HEK293 (cell line): ENCODE measurements around the gene MCF2L.
A peak's percentile ranks its signal among the peaks of the same experiment; 100 is the strongest.

ENCODE experiments used
- CTCF ChIA-PET: fragments of 350-600 bp; formaldehyde crosslinking; extraction: SDS; loops from one replicate; lab custom pipeline; 2021; ENCODE audit warnings: antibody characterized with exemption; lab: Yijun Ruan, JAX
- POLR2A ChIA-PET: fragments of 300-600 bp; formaldehyde crosslinking; extraction: SDS; loops from one replicate; lab custom pipeline; 2020; ENCODE audit warnings: antibody characterized with exemption, inconsistent platforms; lab: Yijun Ruan, JAX
- H3K27ac ChIP-seq: fragments of 200-500 bp; sonication (Bioruptor generic); 2 replicates; pipeline ENCODE4 v1.5.1; 2014; ENCODE audit warnings: low read depth, low read length, control low read depth, inconsistent platforms; ENCODE audit errors: extremely low read depth
- H3K36me3 ChIP-seq, 2 experiments: fragments of 200-500 bp in 1 of 2; sonication (Bioruptor generic) in 1 of 2; 1 replicate in 1 of 2; 2 replicates in 1 of 2; pipeline ENCODE4 v1.5.1; 2014 to 2017; ENCODE audit warnings: inconsistent platforms in 2 of 2, low read length in 2 of 2; ENCODE audit not compliant: control insufficient read depth in 2 of 2, insufficient read depth in 1 of 2
- H3K4me1 ChIP-seq: fragments of 200-500 bp; sonication (Bioruptor generic); 2 replicates; pipeline ENCODE4 v1.5.1; 2014; ENCODE audit warnings: mild to moderate bottlenecking, low read length, inconsistent platforms; ENCODE audit not compliant: control insufficient read depth, insufficient read depth
- H3K4me3 ChIP-seq: 2 replicates; pipeline ENCODE4 v1.5.1; 2011; ENCODE audit warnings: low read depth, mild to moderate bottlenecking, control low read depth, low read length, moderate library complexity
- H3K9me3 ChIP-seq: fragments of 200-500 bp; sonication (Bioruptor generic); 2 replicates; pipeline ENCODE4 v1.5.1; 2014; ENCODE audit warnings: low read depth, low read length, inconsistent platforms; ENCODE audit not compliant: control insufficient read depth, insufficient read depth
- EGR2 ChIP-seq: fragments of 450-650 bp; formaldehyde crosslinking; IDR thresholded peaks from 2 replicates; pipeline ENCODE4 v1.5.1; 2016; ENCODE audit warnings: low read depth, missing biosample characterization, missing genetic modification characterization
- FEZF1 ChIP-seq: fragments of 450-650 bp; formaldehyde crosslinking; IDR thresholded peaks from 2 replicates; pipeline ENCODE4 v1.5.1; 2016; ENCODE audit warnings: missing biosample characterization, missing genetic modification characterization
- KLF8 ChIP-seq: fragments of 450-650 bp; formaldehyde crosslinking; IDR thresholded peaks from 2 replicates; pipeline ENCODE4 v1.5.1; 2016; ENCODE audit warnings: missing biosample characterization, missing genetic modification characterization
- SALL2 ChIP-seq: fragments of 450-650 bp; formaldehyde crosslinking; IDR thresholded peaks from 2 replicates; pipeline ENCODE4 v1.5.0; 2017; ENCODE audit warnings: missing biosample characterization, mild to moderate bottlenecking, missing genetic modification characterization, borderline replicate concordance
- SP2 ChIP-seq: fragments of 450-650 bp; formaldehyde crosslinking; IDR thresholded peaks from 2 replicates; pipeline ENCODE4 v1.5.1; 2016; ENCODE audit warnings: missing biosample characterization, missing genetic modification characterization
- TRIM28 ChIP-seq: IDR thresholded peaks from 2 replicates; pipeline ENCODE4 v1.6.1; 2011; ENCODE audit warnings: low read length, control low read depth, borderline replicate concordance
- ZBTB48 ChIP-seq: fragments of 450-650 bp; formaldehyde crosslinking; IDR thresholded peaks from 2 replicates; pipeline ENCODE4 v1.5.1; 2016; ENCODE audit warnings: missing biosample characterization, missing genetic modification characterization
- ZFHX2 ChIP-seq: fragments of 450-650 bp; formaldehyde crosslinking; conservative IDR thresholded peaks from 2 replicates; pipeline ENCODE4 v1.5.1; 2016; ENCODE audit warnings: missing biosample characterization, missing genetic modification characterization
- ZIC2 ChIP-seq: fragments of 450-650 bp; formaldehyde crosslinking; IDR thresholded peaks from 2 replicates; pipeline ENCODE4 v1.5.1; 2016; ENCODE audit warnings: missing biosample characterization, missing genetic modification characterization
- ZNF121 ChIP-seq: fragments of 450-650 bp; formaldehyde crosslinking; IDR thresholded peaks from 2 replicates; pipeline ENCODE4 v1.5.1; 2016; ENCODE audit warnings: missing biosample characterization, missing genetic modification characterization
- ZNF16 ChIP-seq: fragments of 450-650 bp; formaldehyde crosslinking; IDR thresholded peaks from 2 replicates; pipeline ENCODE4 v1.5.1; 2016; ENCODE audit warnings: low read depth, missing biosample characterization, missing genetic modification characterization
- ZNF211 ChIP-seq: fragments of 450-650 bp; formaldehyde crosslinking; IDR thresholded peaks from 2 replicates; pipeline ENCODE4 v1.5.1; 2016; ENCODE audit warnings: low read depth, missing biosample characterization, missing genetic modification characterization
- ZNF223 ChIP-seq: fragments of 450-650 bp; formaldehyde crosslinking; IDR thresholded peaks from 2 replicates; pipeline ENCODE4 v1.5.1; 2016; ENCODE audit warnings: missing biosample characterization, missing genetic modification characterization
- ZNF292 ChIP-seq: fragments of 450-650 bp; formaldehyde crosslinking; IDR thresholded peaks from 2 replicates; pipeline ENCODE4 v1.5.1; 2016; ENCODE audit warnings: low read depth, missing biosample characterization, missing genetic modification characterization, borderline replicate concordance
- ZNF311 ChIP-seq: fragments of 450-650 bp; formaldehyde crosslinking; IDR thresholded peaks from 2 replicates; pipeline ENCODE4 v1.5.1; 2017; ENCODE audit warnings: missing biosample characterization, missing genetic modification characterization, borderline replicate concordance
- ZNF341 ChIP-seq: fragments of 450-650 bp; formaldehyde crosslinking; IDR thresholded peaks from 2 replicates; pipeline ENCODE4; 2016; ENCODE audit warnings: low read depth, missing biosample characterization, missing genetic modification characterization
- ZNF37A ChIP-seq: fragments of 450-650 bp; IDR thresholded peaks from 2 replicates; pipeline ENCODE4 v1.5.1; 2018; ENCODE audit warnings: missing biosample characterization, missing genetic modification characterization
- ZNF391 ChIP-seq: fragments of 450-650 bp; formaldehyde crosslinking; IDR thresholded peaks from 2 replicates; pipeline ENCODE4 v1.5.1; 2016; ENCODE audit warnings: low read depth, missing biosample characterization, missing genetic modification characterization, borderline replicate concordance
- ZNF394 ChIP-seq: fragments of 450-650 bp; formaldehyde crosslinking; IDR thresholded peaks from 2 replicates; pipeline ENCODE4 v1.5.1; 2016; ENCODE audit warnings: missing biosample characterization, missing genetic modification characterization, mild to moderate bottlenecking, moderate library complexity, borderline replicate concordance
- ZNF521 ChIP-seq: fragments of 450-650 bp; formaldehyde crosslinking; IDR thresholded peaks from 2 replicates; pipeline ENCODE4 v1.5.1; 2017; ENCODE audit warnings: missing biosample characterization, mild to moderate bottlenecking, missing genetic modification characterization
- ZNF76 ChIP-seq: fragments of 450-650 bp; formaldehyde crosslinking; IDR thresholded peaks from 2 replicates; pipeline ENCODE4; 2016; ENCODE audit warnings: low read depth, missing biosample characterization, missing genetic modification characterization, borderline replicate concordance
- ZSCAN16 ChIP-seq: fragments of 450-650 bp; formaldehyde crosslinking; IDR thresholded peaks from 2 replicates; pipeline ENCODE4 v1.5.1; 2016; ENCODE audit warnings: missing biosample characterization, missing genetic modification characterization
- TF ChIP-seq, protein P1 (sequence below): fragments of 450-650 bp; formaldehyde crosslinking; IDR thresholded peaks from 2 replicates; pipeline ENCODE4 v1.5.1; 2016; ENCODE audit warnings: missing biosample characterization, missing genetic modification characterization
- TF ChIP-seq, protein P2 (sequence below): fragments of 450-650 bp; IDR thresholded peaks from 2 replicates; pipeline ENCODE4 v1.5.1; 2018; ENCODE audit warnings: missing biosample characterization, missing genetic modification characterization

The MCF2L gene

DNA sequence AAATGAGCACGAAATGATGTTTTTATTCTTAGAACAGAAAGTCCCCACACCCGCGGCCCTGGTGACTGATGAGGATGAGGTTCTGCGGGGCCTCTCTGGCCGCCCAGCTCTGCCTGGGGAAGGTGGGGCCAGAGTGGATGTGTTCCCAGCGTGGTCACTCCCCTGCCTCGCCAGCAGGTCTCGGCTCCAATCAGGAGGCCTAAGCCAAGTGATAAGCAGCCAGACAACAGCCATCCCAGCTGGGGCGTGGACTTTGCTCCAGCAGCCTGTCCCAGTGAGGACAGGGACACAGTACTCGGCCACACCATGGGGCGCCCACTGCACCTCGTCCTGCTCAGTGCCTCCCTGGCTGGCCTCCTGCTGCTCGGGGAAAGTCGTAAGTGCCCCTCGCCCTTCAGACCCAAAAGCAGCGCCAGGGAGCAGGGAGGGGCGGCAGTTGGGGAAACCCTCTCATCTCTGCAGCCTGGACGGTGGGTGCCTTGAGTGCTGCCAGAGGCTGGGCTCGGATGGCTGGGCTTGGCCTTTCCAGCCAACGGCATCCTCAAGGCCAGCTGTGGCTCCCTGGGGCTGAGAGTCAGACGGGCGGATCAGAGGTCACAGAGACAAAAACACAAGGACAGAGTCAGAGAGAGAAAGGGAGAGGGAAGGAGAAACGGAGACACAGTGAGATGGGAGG, 153.7 kb downstream of the MCF2L start, which contains the start of gene F10:
TSS of gene F10 (plus strand) at position 250 of the 676 bp plus-strand sequence. CDS start at position 307, 57 bp downstream.
- POLR2A ChIA-PET = no interaction called here

DNA sequence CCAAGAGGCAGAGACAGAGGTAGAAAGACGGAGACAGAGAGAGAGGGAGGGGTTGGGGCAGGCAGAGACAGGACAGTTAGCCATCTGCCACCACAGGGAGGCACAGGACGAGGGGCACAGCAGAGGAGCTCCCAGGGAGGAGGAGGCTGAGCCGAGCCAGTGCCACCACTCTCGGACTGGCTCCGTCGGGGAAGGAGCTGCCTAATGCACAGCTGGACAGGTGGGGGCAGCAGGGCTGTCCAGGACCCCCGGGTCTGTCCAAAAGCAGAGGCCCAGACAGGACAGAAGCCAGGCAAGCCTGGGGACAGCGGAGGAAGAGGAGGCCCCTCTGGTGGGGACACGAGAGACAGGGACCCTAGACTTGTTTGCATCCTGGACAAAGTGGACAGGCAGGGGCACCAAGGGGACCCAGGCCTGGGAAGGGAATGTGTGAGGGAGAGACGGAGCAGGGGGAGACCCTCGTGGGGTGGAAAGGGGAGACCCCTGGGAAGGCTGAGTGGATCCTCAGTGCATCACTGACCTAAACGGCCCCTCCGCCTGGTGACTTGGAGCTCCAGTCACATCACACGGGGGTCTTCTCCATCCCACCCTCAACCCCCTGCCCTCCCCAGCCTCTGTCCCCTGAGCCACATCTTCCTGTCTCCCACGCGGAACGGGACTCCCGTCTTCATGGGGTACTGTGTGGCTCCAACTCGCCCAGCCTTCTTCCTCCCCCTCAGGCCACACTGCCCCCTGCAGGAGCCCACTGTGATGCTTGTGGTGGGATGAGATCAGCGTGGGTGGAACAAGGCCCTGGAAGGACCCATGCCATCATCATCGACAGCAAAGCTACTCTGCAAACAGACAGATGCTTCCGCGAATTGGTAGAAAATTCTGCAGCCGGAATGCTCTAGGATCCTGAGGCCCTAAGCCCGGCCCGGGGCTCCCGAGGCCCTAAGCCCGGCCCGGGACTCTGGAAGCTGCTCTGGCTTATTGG, 154.5 kb downstream of the MCF2L start:
- TF ChIP-seq EGR2 (tag by site-specific recombination) (peak; percentile 56), ZNF16 (tag by site-specific recombination) (no peak), ZNF311 (tag by site-specific recombination) (no peak), ZNF521 (tag by site-specific recombination) (no peak), ZSCAN16 (tag by site-specific recombination) (no peak), SALL2 (tag by site-specific recombination) (no peak), ZNF37A (tag by site-specific recombination) (no peak), ZNF292 (tag by site-specific recombination) (no peak), KLF8 (tag by site-specific recombination) (no peak), ZFHX2 (tag by site-specific recombination) (peak; percentile 53), ZNF391 (no peak), ZNF121 (tag by site-specific recombination) (no peak), ZNF394 (tag by site-specific recombination) (peak; percentile 70), TRIM28 (no peak), ZNF211 (tag by site-specific recombination) (no peak), ZBTB48 (tag by site-specific recombination) (no peak), FEZF1 (tag by site-specific recombination) (no peak), ZNF223 (tag by site-specific recombination) (no peak)
- TF ChIP-seq, protein P1, sequence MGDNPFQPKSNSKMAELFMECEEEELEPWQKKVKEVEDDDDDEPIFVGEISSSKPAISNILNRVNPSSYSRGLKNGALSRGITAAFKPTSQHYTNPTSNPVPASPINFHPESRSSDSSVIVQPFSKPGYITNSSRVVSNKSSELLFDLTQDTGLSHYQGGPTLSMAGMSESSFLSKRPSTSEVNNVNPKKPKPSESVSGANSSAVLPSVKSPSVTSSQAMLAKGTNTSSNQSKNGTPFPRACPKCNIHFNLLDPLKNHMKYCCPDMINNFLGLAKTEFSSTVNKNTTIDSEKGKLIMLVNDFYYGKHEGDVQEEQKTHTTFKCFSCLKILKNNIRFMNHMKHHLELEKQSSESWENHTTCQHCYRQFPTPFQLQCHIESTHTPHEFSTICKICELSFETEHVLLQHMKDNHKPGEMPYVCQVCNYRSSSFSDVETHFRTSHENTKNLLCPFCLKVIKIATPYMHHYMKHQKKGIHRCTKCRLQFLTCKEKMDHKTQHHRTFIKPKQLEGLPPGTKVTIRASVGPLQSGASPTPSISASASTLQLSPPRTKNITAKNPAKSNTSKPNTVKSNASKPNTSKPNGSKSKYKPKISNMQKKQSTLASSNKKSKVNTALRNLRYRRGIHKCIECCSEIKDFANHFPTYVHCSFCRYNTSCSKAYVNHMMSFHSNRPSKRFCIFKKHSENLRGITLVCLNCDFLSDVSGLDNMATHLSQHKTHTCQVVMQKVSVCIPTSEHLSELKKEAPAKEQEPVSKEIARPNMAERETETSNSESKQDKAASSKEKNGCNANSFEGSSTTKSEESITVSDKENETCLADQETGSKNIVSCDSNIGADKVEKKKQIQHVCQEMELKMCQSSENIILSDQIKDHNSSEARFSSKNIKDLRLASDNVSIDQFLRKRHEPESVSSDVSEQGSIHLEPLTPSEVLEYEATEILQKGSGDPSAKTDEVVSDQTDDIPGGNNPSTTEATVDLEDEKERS (tag by site-specific recombination) = no peak
- TF ChIP-seq, protein P2, sequence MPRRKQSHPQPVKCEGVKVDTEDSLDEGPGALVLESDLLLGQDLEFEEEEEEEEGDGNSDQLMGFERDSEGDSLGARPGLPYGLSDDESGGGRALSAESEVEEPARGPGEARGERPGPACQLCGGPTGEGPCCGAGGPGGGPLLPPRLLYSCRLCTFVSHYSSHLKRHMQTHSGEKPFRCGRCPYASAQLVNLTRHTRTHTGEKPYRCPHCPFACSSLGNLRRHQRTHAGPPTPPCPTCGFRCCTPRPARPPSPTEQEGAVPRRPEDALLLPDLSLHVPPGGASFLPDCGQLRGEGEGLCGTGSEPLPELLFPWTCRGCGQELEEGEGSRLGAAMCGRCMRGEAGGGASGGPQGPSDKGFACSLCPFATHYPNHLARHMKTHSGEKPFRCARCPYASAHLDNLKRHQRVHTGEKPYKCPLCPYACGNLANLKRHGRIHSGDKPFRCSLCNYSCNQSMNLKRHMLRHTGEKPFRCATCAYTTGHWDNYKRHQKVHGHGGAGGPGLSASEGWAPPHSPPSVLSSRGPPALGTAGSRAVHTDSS (tag by site-specific recombination) = no peak
- H3K9me3 ChIP-seq = no peaks in the 10 kb centered on the region
- H3K4me3 ChIP-seq = no peak overlapping the region
- H3K36me3 ChIP-seq = no peaks in the 10 kb centered on the region
- H3K4me1 ChIP-seq = no peaks in the 10 kb centered on the region
- no peak overlapping the region for H3K27ac ChIP-seq
- CTCF ChIA-PET = interaction anchor here (0.6 to 0.7 kb wide), 2 partner anchors 77 to 115 kb away, joined by 3 to 4 read pairs; no protein-coding TSS in a partner anchor
- POLR2A ChIA-PET = no interaction called here

More for the DNA sequence above, 153.7 kb downstream of the MCF2L start, which contains the start of gene F10:
- Histone ChIP-seq H3K4me1 (no peaks in the 10 kb centered on the region), H3K36me3 (no peaks in the 10 kb centered on the region), H3K27ac (no peak within 1 kb of the TSS), H3K4me3 (no peak within 1 kb of the TSS), H3K9me3 (no peaks in the 10 kb centered on the region)
- TF ChIP-seq ZNF76 (no peak), ZIC2 (peak; percentile 28), SP2 (tag by site-specific recombination) (peak; percentile 24; the same call in 1 of the 2 replicates), ZNF341 (tag by site-specific recombination) (peak; percentile 70)
- CTCF ChIA-PET = no interaction called here
